ENCODE data around the gene BLVRB. TPM values are rescaled to one million over a fixed set of nuclear protein-coding genes. Genes with fewer than 3 reads are reported as not detected.
A peak's percentile ranks its signal among the peaks of the same experiment; 100 is the strongest.

Gene BLVRB
- total and polyA plus RNA-seq, 9 of the 15 experiments (the other 6 are each of a cell fraction or from before 2014, with no cell fraction given): 81.1 to 749 (median 331) TPM

- TF ChIP-seq CHD7 (IDR thresholded peaks at IDR 0.05; ENCODE audit: low read depth, low read length) (no peak), CBFA2T2 (conservative IDR thresholded peaks at IDR 0.05) (peak; percentile 48), BHLHE40 (IDR thresholded peaks at IDR 0.05; ENCODE audit: low read length) (peak; percentile 100), HLTF (IDR thresholded peaks at IDR 0.05) (no peak; the same call in 1 of the 2 replicates), SRSF1 (IDR thresholded peaks at IDR 0.05; ENCODE audit: low read depth, low read length) (peak; percentile 39; the same call in 1 of the 2 replicates), NCOA6 (IDR thresholded peaks at IDR 0.05) (peak; percentile 59), DIDO1 (tag; IDR thresholded peaks at IDR 0.05; ENCODE audit: low read depth) (no peak), ZNF785 (CRISPR knock-in tag; IDR thresholded peaks at IDR 0.05) (no peak), HIVEP1 (CRISPR knock-in tag; IDR thresholded peaks at IDR 0.05) (no peak), PRMT5 (CRISPR knock-in tag; IDR thresholded peaks at IDR 0.05) (no peak), SMAD3 (CRISPR knock-in tag; conservative IDR thresholded peaks at IDR 0.05) (no peak; the same call in 1 of the 2 replicates), ZBTB7A (IDR thresholded peaks at IDR 0.05; ENCODE audit: borderline replicate concordance, control insufficient read depth, low read depth, low read length) (peak; percentile 73; the same call in 1 of the 2 replicates)
- TF ChIP-seq, protein P1, sequence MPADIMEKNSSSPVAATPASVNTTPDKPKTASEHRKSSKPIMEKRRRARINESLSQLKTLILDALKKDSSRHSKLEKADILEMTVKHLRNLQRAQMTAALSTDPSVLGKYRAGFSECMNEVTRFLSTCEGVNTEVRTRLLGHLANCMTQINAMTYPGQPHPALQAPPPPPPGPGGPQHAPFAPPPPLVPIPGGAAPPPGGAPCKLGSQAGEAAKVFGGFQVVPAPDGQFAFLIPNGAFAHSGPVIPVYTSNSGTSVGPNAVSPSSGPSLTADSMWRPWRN (IDR thresholded peaks at IDR 0.05; ENCODE audit: low read depth): no peak
- TF ChIP-seq, protein P2, sequence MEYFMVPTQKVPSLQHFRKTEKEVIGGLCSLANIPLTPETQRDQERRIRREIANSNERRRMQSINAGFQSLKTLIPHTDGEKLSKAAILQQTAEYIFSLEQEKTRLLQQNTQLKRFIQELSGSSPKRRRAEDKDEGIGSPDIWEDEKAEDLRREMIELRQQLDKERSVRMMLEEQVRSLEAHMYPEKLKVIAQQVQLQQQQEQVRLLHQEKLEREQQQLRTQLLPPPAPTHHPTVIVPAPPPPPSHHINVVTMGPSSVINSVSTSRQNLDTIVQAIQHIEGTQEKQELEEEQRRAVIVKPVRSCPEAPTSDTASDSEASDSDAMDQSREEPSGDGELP (CRISPR knock-in tag; IDR thresholded peaks at IDR 0.05; ENCODE audit: borderline replicate concordance): peak; percentile 88
Observed at GRCh38 chr19:40420766-40421765, 44.5 kb downstream of the BLVRB start (continued).

Data from K562 (cell line).